ENCODE results near the gene IKZF3. TPM values are rescaled to one million over a fixed set of nuclear protein-coding genes. Genes with fewer than 3 reads are reported as not detected.

Gene IKZF3
- total RNA-seq: not detected in 2 replicates

DNA sequence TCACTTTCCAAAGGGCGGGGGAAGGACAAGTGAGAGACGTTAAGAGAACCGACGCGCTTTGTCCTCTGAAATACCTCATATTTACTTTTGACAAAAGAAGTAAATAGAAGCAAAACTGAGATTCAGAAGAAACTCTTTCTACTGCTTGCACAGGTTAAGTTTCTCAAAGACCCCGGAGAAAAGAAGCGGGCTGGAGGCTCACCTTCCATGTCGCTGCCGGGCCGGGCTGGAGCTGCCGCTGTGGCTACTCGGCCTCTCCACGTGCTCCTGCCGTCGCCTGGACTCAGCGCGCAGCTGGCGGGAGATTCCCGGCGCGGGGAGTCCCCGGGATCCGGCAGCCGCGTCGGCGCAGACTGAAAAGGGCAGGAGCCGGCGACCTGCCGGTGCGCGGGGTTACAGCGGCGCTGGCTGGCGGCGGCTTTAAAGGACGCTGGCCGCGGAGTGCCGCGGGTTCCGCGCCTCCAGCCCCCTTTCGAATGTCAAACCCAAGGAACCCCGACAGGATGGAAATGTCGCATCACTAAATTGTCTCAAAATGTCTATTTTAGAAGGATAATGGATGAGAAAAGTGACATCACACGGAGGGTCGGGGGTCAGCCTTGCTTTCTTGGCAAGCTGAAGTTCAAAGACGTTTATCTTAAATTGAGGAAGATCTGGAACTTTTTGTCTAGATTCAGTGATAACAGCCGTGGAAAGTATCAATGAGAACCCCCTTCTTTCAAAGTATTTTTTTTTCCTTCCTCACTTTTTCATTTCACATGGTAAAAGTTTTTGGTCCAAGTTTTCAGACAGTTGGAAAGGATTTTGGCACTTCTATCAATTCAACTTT, at the start of gene IKZF3:
IKZF3 (minus strand) TSS at position 395 of the 829 bp plus-strand sequence; CDS start at position 209, 186 bp downstream.

DNA sequence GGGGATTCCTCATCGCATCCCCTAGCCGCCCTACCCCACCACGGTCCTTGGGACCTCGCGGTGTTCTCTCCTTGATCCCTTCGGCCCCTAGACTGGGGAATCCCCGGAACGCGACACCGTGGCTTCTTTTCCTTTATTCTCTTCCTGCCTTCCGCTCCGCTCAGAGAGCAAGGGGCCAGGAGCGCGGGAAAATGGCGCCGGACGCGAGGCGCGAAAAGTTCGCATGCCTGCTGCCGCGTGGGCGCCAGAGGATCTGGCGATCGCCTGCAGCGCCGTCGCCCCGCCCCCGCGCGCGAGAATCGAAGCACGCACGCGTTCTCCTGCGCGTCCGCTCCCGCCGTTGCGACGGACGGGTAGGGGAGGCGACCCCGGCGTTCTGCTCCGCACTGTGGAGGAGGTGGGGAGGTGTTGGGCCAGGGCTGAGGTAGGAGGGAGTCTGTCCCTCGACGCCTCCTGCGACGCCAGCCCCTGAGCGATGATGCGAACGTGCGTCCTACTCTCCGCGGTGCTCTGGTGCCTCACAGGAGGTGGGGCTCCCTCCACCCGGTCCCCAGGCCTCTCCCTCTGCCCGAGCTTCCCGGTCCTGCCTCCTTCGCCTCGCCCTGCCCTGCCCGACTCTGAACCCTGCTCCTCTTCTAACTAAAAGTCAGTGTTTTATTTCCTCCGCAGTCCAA, 3.9 kb upstream of the IKZF3 start, which contains the start of gene ZPBP2:
ZPBP2 (plus strand) TSS at position 323 of the 674 bp plus-strand sequence; CDS start at position 476, 153 bp downstream.

DNA sequence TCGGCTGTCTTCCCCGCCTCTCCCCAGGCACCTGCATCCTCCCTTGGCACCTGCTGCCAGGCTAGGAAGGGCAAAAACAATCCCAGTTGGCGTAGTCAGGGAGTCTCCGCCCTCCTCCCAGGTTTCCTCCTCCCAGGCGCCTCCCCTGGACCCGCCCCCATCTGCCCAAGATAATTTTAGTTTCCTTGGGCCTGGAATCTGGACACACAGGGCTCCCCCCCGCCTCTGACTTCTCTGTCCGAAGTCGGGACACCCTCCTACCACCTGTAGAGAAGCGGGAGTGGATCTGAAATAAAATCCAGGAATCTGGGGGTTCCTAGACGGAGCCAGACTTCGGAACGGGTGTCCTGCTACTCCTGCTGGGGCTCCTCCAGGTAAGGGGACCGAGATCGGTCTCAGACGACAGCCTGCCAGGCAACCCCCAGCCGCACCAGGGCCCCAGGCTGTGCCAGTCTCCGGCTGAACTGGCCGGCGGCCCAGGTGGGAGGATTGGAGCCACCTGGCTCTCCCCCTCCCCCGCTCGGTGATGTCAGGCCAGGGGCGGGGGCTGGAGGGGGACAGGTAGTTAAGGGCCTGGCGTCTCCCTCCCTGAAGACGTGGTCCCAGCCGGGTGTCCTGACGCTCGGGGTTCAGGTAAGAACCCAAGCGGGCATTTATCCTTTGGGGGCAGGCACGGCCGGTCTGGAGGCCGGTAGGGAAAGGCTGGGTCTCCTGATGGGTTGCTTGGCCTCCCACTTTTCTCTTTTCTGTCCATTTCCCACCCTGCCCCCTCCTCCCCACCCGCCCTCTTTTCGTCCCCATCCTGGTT, 126.1 kb downstream of the IKZF3 start, which contains the start of gene GRB7:
GRB7 (plus strand) TSS at position 179 of the 808 bp plus-strand sequence. CDS start 4,364 bp downstream, outside the sequence.

DNA sequence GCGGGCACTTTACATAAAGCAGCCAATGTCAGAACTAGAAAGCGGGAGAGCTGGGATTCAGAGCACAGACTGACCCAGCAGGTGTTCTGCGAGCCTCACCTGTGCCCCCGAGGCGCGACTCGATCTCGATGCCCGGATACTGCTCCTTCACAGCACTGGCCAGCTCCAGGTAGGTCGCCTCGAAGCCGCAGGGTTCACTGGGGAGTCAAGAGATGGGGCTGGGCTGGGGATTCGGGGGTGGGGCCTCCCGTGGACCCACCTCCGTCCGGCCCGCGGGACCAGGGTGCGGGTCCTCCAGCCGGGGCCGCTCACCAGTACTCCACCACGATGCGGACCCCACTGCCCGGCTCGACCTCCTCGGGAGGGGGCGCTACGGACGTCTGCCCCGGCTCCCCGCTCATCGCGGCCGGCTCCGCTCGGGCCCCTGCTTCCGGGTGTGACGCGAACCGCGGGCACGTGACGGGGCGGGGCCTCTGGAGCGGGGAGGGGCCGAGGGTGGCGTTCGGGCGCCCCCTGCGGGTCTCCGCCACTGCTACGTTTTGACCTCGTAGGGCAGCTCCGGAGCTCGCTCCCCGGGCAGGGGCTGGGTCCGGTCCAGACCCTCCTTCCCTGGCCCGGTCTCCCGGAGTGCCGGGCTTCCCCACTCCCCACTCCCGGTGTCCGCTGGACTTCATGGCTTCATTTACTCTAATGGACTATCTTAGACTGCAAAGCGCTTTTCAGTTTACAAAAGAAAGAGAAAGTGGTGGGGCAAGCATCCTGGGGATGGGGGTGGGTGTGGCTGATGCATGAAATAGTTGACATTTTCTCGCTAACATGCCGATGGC, 133.8 kb downstream of the IKZF3 start, which contains the start of gene MIEN1:
MIEN1 (minus strand) TSS at position 438 of the 827 bp plus-strand sequence; CDS start at position 401, 37 bp downstream.

Other genes starting within 250 kb of the IKZF3 start
- not detected in 2 replicates for gene PPP1R1B, start 237.4 kb downstream of the IKZF3 start, total RNA-seq
- 39.5 and 70.1 TPM in 2 replicates for gene STARD3, start 227.2 kb downstream of the IKZF3 start, total RNA-seq
- gene TCAP, start 199.0 kb downstream of the IKZF3 start, total RNA-seq: under 0.01 and 0.35 TPM in 2 replicates
- 0.29 TPM in 1 of 2 replicates, not detected in the other for gene PNMT, start 195.9 kb downstream of the IKZF3 start, total RNA-seq
- 10.4 and 14.2 TPM in 2 replicates for gene PGAP3, start 176.3 kb downstream of the IKZF3 start, total RNA-seq
- gene ERBB2, start 164.2 kb downstream of the IKZF3 start, total RNA-seq: 40.1 and 47.0 TPM in 2 replicates
- gene MIEN1, start 133.8 kb downstream of the IKZF3 start, total RNA-seq: 81.0 and 83.1 TPM in 2 replicates
- gene GRB7, start 126.4 kb downstream of the IKZF3 start, total RNA-seq: 0.53 and 4.9 TPM in 2 replicates
- not detected in 2 replicates for gene ZPBP2, start 3.9 kb upstream of the IKZF3 start, total RNA-seq
- 0.58 and 1.4 TPM in 2 replicates for gene GSDMB, start 54.3 kb upstream of the IKZF3 start, total RNA-seq
- 40.4 and 45.8 TPM in 2 replicates for gene ORMDL3, start 63.3 kb upstream of the IKZF3 start, total RNA-seq
- gene LRRC3C, start 63.4 kb upstream of the IKZF3 start, total RNA-seq: not detected in 2 replicates
- gene GSDMA, start 98.7 kb upstream of the IKZF3 start, total RNA-seq: not detected in 2 replicates
- 191 and 226 TPM in 2 replicates for gene PSMD3, start 116.5 kb upstream of the IKZF3 start, total RNA-seq
- gene CSF3, start 151.1 kb upstream of the IKZF3 start, total RNA-seq: 0.18 and 1.7 TPM in 2 replicates
- gene MED24, start 190.1 kb upstream of the IKZF3 start, total RNA-seq: 97.7 and 99.8 TPM in 2 replicates
- gene THRA, start 198.7 kb upstream of the IKZF3 start, total RNA-seq: 23.6 and 33.7 TPM in 2 replicates
- gene NR1D1, start 236.3 kb upstream of the IKZF3 start, total RNA-seq: 4.9 and 5.8 TPM in 2 replicates

Measured in myometrial cell (primary cell).